ENCODE results near the gene CD3G. TPM values are rescaled to one million over a fixed set of nuclear protein-coding genes. Genes with fewer than 3 reads are reported as not detected.

The CD3G gene
- total and polyA plus RNA-seq, 2 of the 4 experiments (the other 2 are of a cell fraction): not detected

GRCh38 chr11:118373263-118373662 lies 29.1 kb downstream of the CD3G start:
- ATAC-seq (ENCODE audit: low read depth) (no peak), DNase-seq (no peak)
- intact Hi-C loops (cut with micrococcal nuclease) (no loop called here), dilution Hi-C loops (cut with HindIII; ENCODE audit: low sequenced_read_pairs, unreplicated experiment) (no loop called here), in situ Hi-C loops (cut with MboI; ENCODE audit: low sequenced_read_pairs) (loop anchor here (25.0 kb wide), 1 partner anchor 1011 kb away; no protein-coding TSS in a partner anchor)
- H3K23ac ChIP-seq (ENCODE audit: low read depth, low read length): no peak overlapping the region
- H3K27me3 ChIP-seq (ENCODE audit: control insufficient read depth, insufficient read depth, low read length): no peaks in the 10 kb centered on the region
- no peak overlapping the region for H3K4me2 ChIP-seq (ENCODE audit: low read depth, low read length)
- no peak overlapping the region for H2AK5ac ChIP-seq (ENCODE audit: low read depth, low read length)
- no peak overlapping the region for H3K4me3 ChIP-seq (ENCODE audit: insufficient read depth, low read depth, low read length)
- no peak overlapping the region for H4K91ac ChIP-seq (ENCODE audit: insufficient read depth, low read depth, low read length)
- TF ChIP-seq USF2 (IDR thresholded peaks at IDR 0.05; ENCODE audit: low read depth, low read length): no peak
- no peak for TF ChIP-seq MAZ (IDR thresholded peaks at IDR 0.05; ENCODE audit: borderline replicate concordance, low read depth, low read length)
- TF ChIP-seq POLR2A (IDR thresholded peaks at IDR 0.05; ENCODE audit: low read depth, low read length): no peak
- TF ChIP-seq ELK1 (IDR thresholded peaks at IDR 0.05; ENCODE audit: borderline replicate concordance, low read depth, low read length): no peak
- peaks cover 48% of the 10 kb centered on the region for H3K36me3 ChIP-seq (ENCODE audit: control insufficient read depth, insufficient read depth, low read length)
- no peak overlapping the region for H2AK9ac ChIP-seq (replicated peaks; ENCODE audit: low read depth, low read length, poor library complexity)
- no peak overlapping the region for H3K56ac ChIP-seq (ENCODE audit: extremely low read depth, insufficient read depth, low read length)
- no TSS peak for BruUV-seq (replicated peaks)
- no peak overlapping the region for H2BK120ac ChIP-seq (ENCODE audit: low read depth, low read length)
- 100% methylated on average over 2 of the region's 2 CpGs; no CpG with 5 or more reads in 1 of the 2 experiments for WGBS, 2 experiments (ENCODE audit: extremely low coverage in 2 of 2, insufficient read length in 1 of 2)
- ChIA-PET CTCF (no interaction called here), POLR2A (ENCODE audit: unreplicated experiment) (no interaction called here)
- no peak overlapping the region for H3K18ac ChIP-seq (ENCODE audit: low read depth, low read length)
- H2BK20ac ChIP-seq (ENCODE audit: low read depth, low read length): no peak overlapping the region
- H3K79me1 ChIP-seq (ENCODE audit: low read depth in 1 of 2, low read length in 2 of 2): no peaks in the 10 kb centered on the region
- H3K4me1 ChIP-seq (ENCODE audit: control insufficient read depth, insufficient read depth, low read length): no peaks in the 10 kb centered on the region
- H2BK15ac ChIP-seq (ENCODE audit: low read depth, low read length): no peak overlapping the region
- H3K27ac ChIP-seq (ENCODE audit: insufficient read depth, low read length): no peak overlapping the region
- no peak overlapping the region for H3K4ac ChIP-seq (ENCODE audit: low read depth, low read length)
- no peak overlapping the region for H3K14ac ChIP-seq (replicated peaks; ENCODE audit: low read depth, low read length)
- H4K20me1 ChIP-seq (ENCODE audit: insufficient read depth, low read length): no peaks in the 10 kb centered on the region
- no peak overlapping the region for H2AFZ ChIP-seq (replicated peaks; ENCODE audit: low read length, poor library complexity)
- H3K9me1 ChIP-seq (ENCODE audit: insufficient read depth, low read length): no peaks in the 10 kb centered on the region
- H2BK5ac ChIP-seq (ENCODE audit: low read depth, low read length, poor library complexity, severe bottlenecking): no peak overlapping the region
- H3K9me3 ChIP-seq (ENCODE audit: control insufficient read depth, insufficient read depth, low read length): no peaks in the 10 kb centered on the region
- no peak overlapping the region for H4K8ac ChIP-seq (ENCODE audit: low read depth in 2 of 2, low read length in 2 of 2)
- H3K9ac ChIP-seq (ENCODE audit: low read depth, low read length): no peak overlapping the region
- no peak overlapping the region for H4K5ac ChIP-seq (ENCODE audit: low read depth, low read length)

All from IMR-90 (cell line).